Stomach smooth muscle (tissue), 2 donors: ENCODE data around the gene SLFNL1.

Source experiments
- H3K27ac ChIP-seq: one replicate; pipeline ENCODE4 v1.7.0; 2013; ENCODE audit warnings: mild to moderate bottlenecking, low read length, inconsistent platforms
- H3K27me3 ChIP-seq, 2 donors: one replicate each; pipeline ENCODE4 v1.7.0; 2013; ENCODE audit warnings: low read length in 2 of 2; ENCODE audit not compliant: insufficient read depth in 2 of 2, control insufficient read depth in 1 of 2
- H3K36me3 ChIP-seq, 2 donors: one replicate each; pipeline ENCODE4 v1.7.0; 2013; ENCODE audit warnings: low read length in 2 of 2; ENCODE audit not compliant: control insufficient read depth in 2 of 2, insufficient read depth in 2 of 2
- H3K4me1 ChIP-seq: one replicate; pipeline ENCODE4 v1.7.0; 2013; ENCODE audit warnings: low read length; ENCODE audit not compliant: control insufficient read depth, insufficient read depth
- H3K4me3 ChIP-seq, 2 donors: one replicate each; pipeline ENCODE4 v1.7.0; 2013; ENCODE audit warnings: low read length in 2 of 2
- H3K9ac ChIP-seq, 2 donors: one replicate each; pipeline ENCODE4 v1.7.0; 2013; ENCODE audit warnings: low read length in 2 of 2, mild to moderate bottlenecking in 1 of 2
- H3K9me3 ChIP-seq, 2 donors: one replicate each; pipeline ENCODE4 v1.7.0; 2013; ENCODE audit warnings: low read length in 2 of 2; ENCODE audit not compliant: control insufficient read depth in 2 of 2
- donor health status: healthy.
- donor health status: Pancreatic carcinoma.

Gene SLFNL1

DNA sequence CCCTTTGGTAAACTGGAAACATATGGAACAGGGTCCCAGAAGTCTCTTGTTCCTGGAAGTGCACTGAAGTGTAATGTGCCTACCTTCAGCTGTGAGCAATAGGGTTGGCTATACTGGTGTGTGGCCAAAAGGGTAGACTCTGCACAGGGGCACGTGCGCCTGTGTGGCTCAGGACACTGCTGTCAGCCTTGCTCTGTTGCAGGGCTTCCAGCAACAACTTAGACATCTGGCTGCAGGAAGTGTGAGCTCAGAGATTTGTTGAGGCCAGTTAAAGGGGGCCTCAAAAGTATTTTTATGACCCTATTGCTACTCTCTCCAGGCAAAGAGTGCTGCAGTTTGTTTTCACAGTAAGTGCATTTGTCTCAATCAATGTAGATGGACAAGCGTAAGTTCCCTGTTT, 34.6 kb downstream of the SLFNL1 start:
- peaks cover 9% of the 10 kb centered on the region for H3K4me1 ChIP-seq
- no peaks in the 10 kb centered on the region for H3K27me3 ChIP-seq
- no peak overlapping the region for H3K4me3 ChIP-seq
- H3K9me3 ChIP-seq, result no peaks in the 10 kb centered on the region
- no peak overlapping the region for H3K9ac ChIP-seq
- H3K27ac ChIP-seq, result no peak overlapping the region
- peaks cover 37 to 39% of the 10 kb centered on the region in 2 donors for H3K36me3 ChIP-seq

DNA sequence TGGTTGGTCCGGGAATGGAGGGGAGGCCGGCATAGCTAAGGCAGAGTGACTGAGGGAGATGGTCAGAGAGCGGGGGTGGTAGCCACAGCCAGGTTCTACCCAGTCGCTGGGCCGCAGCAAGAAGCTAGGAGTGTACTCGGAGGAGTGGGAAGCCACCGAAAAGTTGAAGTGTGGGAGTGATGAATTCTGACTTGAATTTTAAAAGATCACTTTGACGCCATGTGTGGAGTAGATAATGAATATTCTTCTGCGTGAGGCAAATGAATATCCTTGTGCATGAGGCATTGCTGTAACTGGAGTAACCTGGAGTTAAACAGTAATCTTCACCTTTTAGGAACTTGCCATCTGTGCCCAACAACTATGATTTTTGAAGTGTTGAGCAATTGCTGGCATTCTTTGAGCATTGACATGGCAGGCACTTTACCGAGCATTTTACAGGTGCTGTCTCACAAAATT, 35.2 kb downstream of the SLFNL1 start:
- Histone ChIP-seq H3K9me3 (no peaks in the 10 kb centered on the region), H3K4me1 (peaks cover 15% of the 10 kb centered on the region), H3K9ac (no peak overlapping the region), H3K27me3 (no peaks in the 10 kb centered on the region), H3K36me3 (peaks cover 33 to 36% of the 10 kb centered on the region in 2 donors), H3K4me3 (no peak overlapping the region), H3K27ac (no peak overlapping the region)

DNA sequence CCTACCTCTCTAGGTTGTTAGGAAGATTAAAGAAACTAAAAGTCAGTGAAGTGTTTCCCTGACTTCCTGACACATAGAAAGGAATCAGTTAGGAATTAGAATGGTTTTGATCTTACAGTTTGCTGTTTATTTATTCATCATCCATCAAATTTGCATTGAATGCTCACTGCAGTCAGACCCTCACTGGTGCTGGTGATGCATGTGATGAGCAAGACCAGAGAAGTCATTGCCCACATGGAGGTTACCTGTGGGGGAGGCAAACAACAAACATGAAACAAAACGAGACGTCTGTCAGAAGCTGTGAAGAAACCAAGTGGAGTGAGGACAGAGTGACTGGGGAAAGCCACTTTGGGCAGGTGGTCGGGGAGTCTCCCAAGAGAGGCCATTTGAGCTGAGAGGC, 35.6 kb downstream of the SLFNL1 start:
- Histone ChIP-seq H3K4me1 (peaks cover 19% of the 10 kb centered on the region), H3K36me3 (peaks cover 32 to 33% of the 10 kb centered on the region in 2 donors), H3K27ac (no peak overlapping the region), H3K4me3 (no peak overlapping the region), H3K9ac (no peak overlapping the region), H3K9me3 (no peaks in the 10 kb centered on the region), H3K27me3 (no peaks in the 10 kb centered on the region)

DNA sequence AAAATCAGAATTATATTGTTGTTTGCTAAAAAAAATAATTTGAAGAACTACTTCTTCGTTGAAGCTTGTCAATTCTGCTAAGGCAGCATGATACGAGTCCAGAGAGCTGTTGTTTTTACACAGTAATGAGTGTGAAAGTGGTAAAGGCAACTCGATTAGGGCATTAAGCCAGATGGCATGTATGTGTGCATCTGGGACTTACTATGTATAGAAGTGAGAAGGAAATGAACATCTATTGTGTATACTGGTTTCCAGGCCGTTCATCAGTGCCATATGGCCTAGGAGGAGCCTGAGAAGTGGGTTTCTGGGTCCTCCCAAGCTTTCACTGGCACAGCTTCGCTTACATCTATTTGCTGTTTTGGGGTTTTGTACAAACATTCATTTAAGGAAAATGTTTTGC, 36.4 kb downstream of the SLFNL1 start:
- no peaks in the 10 kb centered on the region for H3K9me3 ChIP-seq
- H3K4me3 ChIP-seq, result no peak overlapping the region
- H3K4me1 ChIP-seq, result peaks cover 26% of the 10 kb centered on the region
- no peak overlapping the region for H3K9ac ChIP-seq
- no peaks in the 10 kb centered on the region for H3K27me3 ChIP-seq
- H3K36me3 ChIP-seq, result peaks cover 32 to 33% of the 10 kb centered on the region in 2 donors
- no peak overlapping the region for H3K27ac ChIP-seq

DNA sequence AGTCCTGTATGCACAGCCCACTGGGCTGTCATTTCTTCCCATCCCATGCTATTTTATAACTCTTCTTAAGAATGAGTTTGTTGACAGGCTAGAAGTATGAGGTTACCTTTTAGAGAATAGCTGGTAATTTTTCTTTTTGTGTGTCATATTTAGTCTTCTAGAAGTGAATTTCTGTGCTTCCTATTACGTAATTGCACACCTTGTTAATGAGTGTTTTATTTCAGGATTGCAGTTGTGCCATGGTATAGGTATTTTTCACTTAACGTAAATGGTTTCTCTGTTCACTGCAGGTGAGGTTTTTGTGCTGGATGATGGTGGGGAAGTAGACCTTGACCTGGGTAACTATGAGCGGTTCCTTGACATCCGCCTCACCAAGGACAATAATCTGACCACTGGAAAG, 37.0 kb downstream of the SLFNL1 start:
- peaks cover 32% of the 10 kb centered on the region in 2 donors for H3K36me3 ChIP-seq

DNA sequence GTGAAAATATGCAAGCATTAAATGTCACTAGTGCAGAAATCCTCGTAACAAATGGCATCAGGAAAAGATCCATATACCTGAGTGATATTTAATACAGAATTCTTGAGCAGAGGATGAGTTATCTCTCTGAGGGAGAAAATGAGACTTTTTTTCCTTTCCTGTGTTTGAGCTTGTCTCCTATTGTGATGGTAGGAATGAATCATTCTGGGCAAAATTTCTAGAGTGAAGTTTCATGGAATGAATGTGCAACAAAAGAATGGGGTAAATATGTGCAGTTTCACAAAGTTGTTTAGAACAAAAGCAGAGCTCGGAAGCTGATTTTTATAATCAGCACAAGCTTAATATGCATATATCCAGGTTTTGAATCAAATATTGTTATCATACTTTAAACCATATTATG, 37.5 kb downstream of the SLFNL1 start:
- Histone ChIP-seq H3K36me3 (peaks cover 27 to 28% of the 10 kb centered on the region in 2 donors), H3K27me3 (no peaks in the 10 kb centered on the region), H3K9ac (no peak overlapping the region), H3K4me3 (no peak overlapping the region), H3K4me1 (peaks cover 31% of the 10 kb centered on the region), H3K27ac (no peak overlapping the region), H3K9me3 (no peaks in the 10 kb centered on the region)

More for the DNA sequence above, 37.0 kb downstream of the SLFNL1 start:
- Histone ChIP-seq H3K27me3 (no peaks in the 10 kb centered on the region), H3K4me3 (no peak overlapping the region), H3K27ac (no peak overlapping the region), H3K9ac (no peak overlapping the region), H3K9me3 (no peaks in the 10 kb centered on the region), H3K4me1 (peaks cover 27% of the 10 kb centered on the region)

DNA sequence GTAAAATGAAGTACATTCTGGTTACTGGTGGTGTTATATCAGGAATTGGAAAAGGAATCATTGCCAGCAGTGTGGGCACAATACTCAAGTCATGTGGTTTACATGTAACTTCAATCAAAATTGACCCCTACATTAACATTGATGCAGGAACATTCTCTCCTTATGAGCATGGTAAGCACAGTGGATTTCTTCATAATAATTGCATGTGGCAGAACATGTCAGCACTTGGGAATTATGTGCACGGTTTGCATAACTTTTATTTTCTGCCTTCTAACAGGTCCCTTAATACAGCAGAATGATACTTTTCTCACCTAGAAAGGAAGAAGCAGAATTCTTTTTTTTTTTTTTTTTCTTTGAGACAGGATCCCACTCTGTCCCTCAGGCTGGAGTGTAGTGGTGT, 38.2 kb downstream of the SLFNL1 start:
- peaks cover 33% of the 10 kb centered on the region for H3K4me1 ChIP-seq
- H3K9me3 ChIP-seq, result no peaks in the 10 kb centered on the region
- peaks cover 20 to 24% of the 10 kb centered on the region in 2 donors for H3K36me3 ChIP-seq
- no peak overlapping the region for H3K4me3 ChIP-seq
- no peak overlapping the region for H3K9ac ChIP-seq
- H3K27me3 ChIP-seq, result no peaks in the 10 kb centered on the region
- H3K27ac ChIP-seq, result no peak overlapping the region

DNA sequence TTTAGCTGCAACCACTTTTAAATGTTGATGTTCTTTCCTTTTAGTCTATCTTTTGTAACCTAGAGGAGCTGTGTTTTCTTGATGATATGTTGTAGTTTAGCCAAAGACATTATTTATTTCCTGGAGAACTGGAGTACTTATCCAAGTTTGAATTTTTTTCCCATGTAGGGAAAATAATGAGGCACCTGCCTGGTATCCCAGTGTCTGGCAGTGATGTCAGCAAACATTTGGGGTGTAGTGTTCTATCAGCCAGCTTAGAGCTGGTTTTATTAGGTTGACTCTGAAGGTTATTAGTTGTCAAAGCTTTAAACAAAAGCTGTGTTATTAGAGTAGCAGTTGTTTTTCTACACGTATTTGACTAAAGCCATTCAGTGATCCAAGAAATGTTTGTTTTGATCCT, 38.8 kb downstream of the SLFNL1 start:
- Histone ChIP-seq H3K4me1 (peaks cover 33% of the 10 kb centered on the region), H3K27ac (no peak overlapping the region), H3K9ac (no peak overlapping the region), H3K36me3 (peaks cover 15 to 22% of the 10 kb centered on the region in 2 donors), H3K9me3 (no peaks in the 10 kb centered on the region), H3K27me3 (no peaks in the 10 kb centered on the region), H3K4me3 (no peak overlapping the region)

DNA sequence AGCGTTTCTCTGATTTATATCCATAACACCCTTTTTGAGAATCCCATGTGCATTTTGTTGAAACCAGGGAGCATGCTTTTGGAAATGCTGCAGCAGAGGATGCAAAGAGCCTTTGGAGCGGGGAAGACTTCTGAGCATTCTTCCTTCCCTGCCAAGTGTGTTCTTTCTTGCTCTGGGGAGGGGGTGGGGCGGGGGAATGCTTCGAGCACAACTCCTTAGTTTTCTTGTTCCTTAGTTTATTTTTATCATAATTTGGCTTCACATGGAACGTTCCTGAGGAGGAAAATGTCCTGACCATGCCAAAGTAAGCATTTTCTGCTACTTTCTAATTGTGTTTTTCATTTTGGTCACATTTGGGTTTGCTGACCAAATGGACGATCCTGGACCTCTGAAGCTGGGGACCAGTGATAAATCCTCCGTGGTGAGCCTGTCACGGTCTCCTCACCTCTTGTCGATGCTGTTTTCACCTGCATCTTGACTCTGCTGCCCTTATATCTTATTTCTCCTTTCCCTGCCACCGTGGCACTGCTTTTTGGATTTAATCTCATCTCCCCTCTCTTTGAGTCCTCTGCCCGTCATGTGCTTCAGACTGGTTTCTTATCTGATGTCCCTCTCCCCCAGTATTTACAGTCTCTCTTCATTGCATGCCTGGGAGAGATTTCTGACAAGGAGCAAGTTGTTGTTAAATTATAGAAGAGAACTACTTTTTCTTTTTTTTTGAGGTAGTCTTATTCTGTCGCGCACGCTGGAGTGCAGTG, 39.7 kb downstream of the SLFNL1 start:
- H3K9ac ChIP-seq, result no peak overlapping the region
- H3K4me3 ChIP-seq, result peak overlapping the region in 1 of 2 donors; percentile 10
- H3K9me3 ChIP-seq, result no peaks in the 10 kb centered on the region
- peaks cover 9 to 14% of the 10 kb centered on the region in 2 donors for H3K36me3 ChIP-seq
- H3K27ac ChIP-seq, result no peak overlapping the region
- H3K27me3 ChIP-seq, result no peaks in the 10 kb centered on the region
- H3K4me1 ChIP-seq, result peaks cover 33% of the 10 kb centered on the region

DNA sequence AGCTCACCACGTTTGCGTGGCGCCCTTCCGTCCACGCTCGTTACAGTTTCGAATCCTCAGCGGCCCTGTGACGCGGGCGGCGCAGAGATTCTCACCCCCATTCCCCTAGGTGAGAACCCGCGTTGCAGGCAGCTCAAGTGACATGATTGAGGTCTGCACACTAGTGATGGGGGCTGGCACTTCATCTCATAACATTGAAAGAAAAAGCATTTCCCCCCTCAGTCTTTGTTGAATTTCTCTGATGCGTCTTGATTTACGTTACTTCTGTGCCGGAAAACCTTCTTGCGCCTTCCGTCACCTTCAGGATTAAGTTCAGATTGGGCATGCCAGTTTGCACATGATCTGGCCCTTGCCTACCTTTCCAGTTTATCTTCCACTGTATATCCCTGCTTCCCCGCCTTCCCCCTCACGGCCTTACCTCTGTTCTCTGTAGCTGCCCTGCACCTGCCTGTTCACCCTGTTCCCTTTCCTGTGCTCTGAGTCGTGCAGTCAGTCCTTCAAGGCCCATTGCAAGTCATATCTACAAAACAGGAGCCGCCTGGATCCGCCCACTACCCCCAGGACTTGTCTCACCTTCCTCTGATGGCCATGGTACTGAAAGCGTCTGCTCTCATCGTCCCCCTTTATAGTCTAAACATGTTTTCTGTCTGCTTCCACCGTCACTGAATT, 40.9 kb downstream of the SLFNL1 start:
- peak overlapping the region; percentile 58 to 67 for H3K9ac ChIP-seq
- H3K27ac ChIP-seq, result no peak overlapping the region
- H3K36me3 ChIP-seq, result peaks cover 4 to 5% of the 10 kb centered on the region in 2 donors
- H3K9me3 ChIP-seq, result no peaks in the 10 kb centered on the region
- H3K4me3 ChIP-seq, result peak overlapping the region; percentile 45 to 92
- no peaks in the 10 kb centered on the region for H3K27me3 ChIP-seq
- peaks cover 32% of the 10 kb centered on the region for H3K4me1 ChIP-seq

DNA sequence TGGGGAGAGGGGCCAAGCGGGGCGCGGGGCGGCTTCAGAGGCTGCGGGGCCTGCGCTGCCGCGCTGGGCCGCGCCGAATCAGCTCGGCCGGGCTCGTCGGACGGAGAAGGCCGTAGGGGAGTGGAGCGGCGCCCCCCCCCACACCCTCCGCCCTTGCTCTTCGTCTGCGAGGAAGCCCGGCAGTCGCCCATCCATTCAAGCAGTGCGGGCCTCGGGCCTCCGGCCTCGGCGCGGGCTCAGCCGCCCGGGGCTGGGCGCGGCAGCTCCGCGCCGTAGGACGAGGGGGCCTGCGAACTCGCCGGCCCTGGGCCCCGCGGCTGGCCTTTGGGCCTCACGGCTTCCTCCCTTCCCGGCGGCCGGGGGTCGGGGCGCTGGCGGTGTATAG, 41.5 kb downstream of the SLFNL1 start:
- peaks cover 31% of the 10 kb centered on the region for H3K4me1 ChIP-seq
- no peaks in the 10 kb centered on the region for H3K27me3 ChIP-seq
- peaks cover under 1 to 3% of the 10 kb centered on the region in 2 donors for H3K36me3 ChIP-seq
- peak overlapping the region; percentile 58 to 67 for H3K9ac ChIP-seq
- H3K27ac ChIP-seq, result no peak overlapping the region
- H3K4me3 ChIP-seq, result peak overlapping the region; percentile 45 to 92
- no peaks in the 10 kb centered on the region for H3K9me3 ChIP-seq
